ENCODE measurements around the gene HARS2. TPM values are rescaled to one million over a fixed set of nuclear protein-coding genes. Genes with fewer than 3 reads are reported as not detected.
"Not testable (repeated sequence)": the region's sequence is repeated elsewhere in the genome, so short reads cannot be mapped to it uniquely, and the experiment has no call there.

The HARS2 gene
- total and polyA plus RNA-seq, 10 of the 15 experiments (the other 5 are each of a cell fraction or from before 2014, with no cell fraction given): 9.3 to 34.3 (median 24.8) TPM

GRCh38 chr5:140713562-140714094 is 22.4 kb downstream of the HARS2 start:
- H3K79me2 ChIP-seq (ENCODE audit: control insufficient read depth, insufficient read depth, low read length): no peaks in the 10 kb centered on the region
- no peaks in the 10 kb centered on the region for H3K36me3 ChIP-seq (ENCODE audit: control insufficient read depth in 2 of 2, insufficient read depth in 2 of 2, low read length in 1 of 2)
- no peaks in the 10 kb centered on the region for H4K20me1 ChIP-seq (ENCODE audit: control insufficient read depth, insufficient read depth)
- no peak overlapping the region for H3K4me2 ChIP-seq (ENCODE audit: control insufficient read depth, insufficient read depth)
- ChIA-PET SMC1A (ENCODE audit: uncharacterized antibody, unreplicated experiment) (no interaction called here), RAD21 (ENCODE audit: unreplicated experiment) (no interaction called here), CTCF (no interaction called here), POLR2A (no interaction called here)
- H3K4me1 ChIP-seq (ENCODE audit: control insufficient read depth, insufficient read depth, low read length): no peaks in the 10 kb centered on the region
- intact Hi-C loops (cut with micrococcal nuclease; ENCODE audit: unreplicated experiment) (loop anchor here (5.0 to 10.0 kb wide), 2 partner anchors 471 to 901 kb away; partner anchors contain the start of gene DIAPH1), in situ Hi-C loops (cut with MboI) (no loop called here)
- no peak overlapping the region for H3K4me3 ChIP-seq
- FAIRE-seq (no peak), ATAC-seq (no peak), DNase-seq (ENCODE audit: low read depth, low spot score) (no peak)
- BruUV-seq (replicated peaks): no TSS peak
- 69% methylated on average over 1 of the region's 1 CpG for WGBS (ENCODE audit: insufficient coverage, insufficient replicate concordance, low lambda C conversion rate, missing lambda C conversion rate)
- no peak overlapping the region for H3K27ac ChIP-seq (ENCODE audit: control insufficient read depth, insufficient read depth)
- H3K27me3 ChIP-seq (replicated peaks in 1 of 2; ENCODE audit: control insufficient read depth in 2 of 2, insufficient read depth in 2 of 2, low read length in 1 of 2): no peaks in the 10 kb centered on the region
- no peaks in the 10 kb centered on the region for H3K9me3 ChIP-seq (replicated peaks; ENCODE audit: control insufficient read depth, insufficient read depth, low read length)
- no peak for TF ChIP-seq SIX5 (IDR thresholded peaks at IDR 0.05; ENCODE audit: low read depth, low read length, severe bottlenecking)
- TF ChIP-seq MEF2A (IDR thresholded peaks at IDR 0.05; ENCODE audit: insufficient read depth, low read depth, low read length): no peak
- no peak for TF ChIP-seq MTA3 (IDR thresholded peaks at IDR 0.05; ENCODE audit: borderline replicate concordance, low read length)
- TF ChIP-seq MYB (IDR thresholded peaks at IDR 0.05; ENCODE audit: borderline replicate concordance, low read depth, low read length): no peak
- no peak for TF ChIP-seq ZNF207 (IDR thresholded peaks at IDR 0.05; ENCODE audit: borderline replicate concordance)
- no peak for TF ChIP-seq TAF1 (IDR thresholded peaks at IDR 0.05; ENCODE audit: borderline replicate concordance, low read depth, low read length)
- TF ChIP-seq NFYB (IDR thresholded peaks at IDR 0.05; ENCODE audit: insufficient read depth, low read depth, low read length): no peak
- H2AFZ ChIP-seq (ENCODE audit: control insufficient read depth, low read depth, low read length): no peak overlapping the region
- no peak overlapping the region for H3K9ac ChIP-seq (ENCODE audit: control insufficient read depth, insufficient read depth, low read length)

GRCh38 chr5:140716238-140716637 is 25.0 kb downstream of the HARS2 start:
- H4K20me1 ChIP-seq (ENCODE audit: control insufficient read depth, insufficient read depth); H2AFZ ChIP-seq (ENCODE audit: control insufficient read depth, low read depth, low read length); H3K36me3 ChIP-seq (ENCODE audit: control insufficient read depth in 2 of 2, insufficient read depth in 2 of 2, low read length in 1 of 2); FAIRE-seq; ATAC-seq; H3K27me3 ChIP-seq (replicated peaks in 1 of 2; ENCODE audit: control insufficient read depth in 2 of 2, insufficient read depth in 2 of 2, low read length in 1 of 2); POLR2A ChIA-PET; H3K9ac ChIP-seq (ENCODE audit: control insufficient read depth, insufficient read depth, low read length); H3K4me2 ChIP-seq (ENCODE audit: control insufficient read depth, insufficient read depth); H3K79me2 ChIP-seq (ENCODE audit: control insufficient read depth, insufficient read depth, low read length); BruUV-seq (replicated peaks); H3K4me3 ChIP-seq; H3K4me1 ChIP-seq (ENCODE audit: control insufficient read depth, insufficient read depth, low read length); RAD21 ChIA-PET (ENCODE audit: unreplicated experiment); DNase-seq (ENCODE audit: low read depth, low spot score); H3K27ac ChIP-seq (ENCODE audit: control insufficient read depth, insufficient read depth); SMC1A ChIA-PET (ENCODE audit: uncharacterized antibody, unreplicated experiment); H3K9me3 ChIP-seq (replicated peaks; ENCODE audit: control insufficient read depth, insufficient read depth, low read length): not testable (repeated sequence)
- in situ Hi-C loops (cut with MboI): loop anchor here (5.0 kb wide), 2 partner anchors 354 to 474 kb away; partner anchors contain the start of gene SLC4A9
- 93% methylated on average over 2 of the region's 2 CpGs for WGBS (ENCODE audit: insufficient coverage, insufficient replicate concordance, low lambda C conversion rate, missing lambda C conversion rate)
- intact Hi-C loops (cut with micrococcal nuclease; ENCODE audit: unreplicated experiment): loop anchor here (10.0 kb wide), 1 partner anchor 899 kb away; the partner anchor contains the start of gene DIAPH1
- CTCF ChIA-PET: interaction anchor here (1.0 kb wide), 2 partner anchors 472 to 476 kb away, joined by 3 to 4 read pairs; no protein-coding TSS in a partner anchor

All from GM12878 (cell line).